NCI-H146 treated with DMSO at 0.1 percent for 48 hours (cell line): Measurements from ENCODE around the gene CUBN.

Experiments used
- DNase-seq: peaks from one replicate; lab custom pipeline; 2025; ENCODE audit not compliant: unreplicated experiment; lab: John Stamatoyannopoulos, UW

Gene CUBN

GRCh38 chr10:16930540-16930939 is 199.1 kb downstream of the CUBN start:
- no peak for DNase-seq

DNA sequence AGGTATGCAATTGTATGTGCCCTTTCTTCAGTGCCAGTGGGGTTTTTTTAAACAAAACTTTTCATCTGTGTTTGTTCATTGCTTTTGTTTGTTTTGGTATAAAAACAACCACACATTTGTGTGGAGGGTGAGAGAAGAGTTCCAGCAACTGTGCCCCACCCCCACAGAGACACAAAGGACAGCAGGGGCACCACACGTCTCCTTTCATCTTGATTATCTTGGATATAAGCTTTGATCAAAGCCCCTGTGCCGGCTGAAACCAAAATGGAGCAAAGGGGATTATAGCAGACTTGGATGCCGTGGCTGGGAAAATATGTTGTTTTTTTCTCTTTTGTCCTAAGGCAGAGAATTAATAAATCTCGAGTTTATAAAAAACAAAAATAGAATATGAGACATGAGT is 200.5 kb downstream of the CUBN start:
- DNase-seq = no peak

- no peak for DNase-seq
Observed at GRCh38 chr10:16927546-16927945, 202.1 kb downstream of the CUBN start.

GRCh38 chr10:16923726-16924125 is 205.9 kb downstream of the CUBN start:
- DNase-seq = no peak

- no peak for DNase-seq
Observed at GRCh38 chr10:16923309-16923708, 206.3 kb downstream of the CUBN start.

GRCh38 chr10:16919121-16919982 is 210.3 kb downstream of the CUBN start:
- DNase-seq = no peak

GRCh38 chr10:16916496-16916895 is 213.1 kb downstream of the CUBN start:
- DNase-seq = no peak

DNA sequence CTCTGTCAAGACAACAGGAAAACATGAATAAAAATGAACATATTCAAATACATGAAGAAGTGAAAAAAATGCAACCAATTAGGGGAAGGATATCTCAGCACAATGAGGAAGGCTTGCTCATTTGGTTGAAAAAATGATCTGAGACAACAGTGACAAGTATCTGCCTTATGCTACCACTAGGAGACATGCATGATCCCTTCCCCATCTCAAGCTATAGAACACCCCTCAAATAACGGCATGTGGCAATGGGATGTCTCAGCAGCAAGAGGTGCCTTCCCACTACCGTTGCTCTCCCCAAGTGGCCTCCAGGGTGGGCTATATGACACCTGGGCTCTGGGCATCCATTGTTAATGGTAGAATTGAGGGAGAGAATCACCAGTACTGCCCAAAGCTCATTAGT is 214.3 kb downstream of the CUBN start:
- no peak for DNase-seq

GRCh38 chr10:16913266-16913665 is 216.3 kb downstream of the CUBN start:
- no peak for DNase-seq

DNA sequence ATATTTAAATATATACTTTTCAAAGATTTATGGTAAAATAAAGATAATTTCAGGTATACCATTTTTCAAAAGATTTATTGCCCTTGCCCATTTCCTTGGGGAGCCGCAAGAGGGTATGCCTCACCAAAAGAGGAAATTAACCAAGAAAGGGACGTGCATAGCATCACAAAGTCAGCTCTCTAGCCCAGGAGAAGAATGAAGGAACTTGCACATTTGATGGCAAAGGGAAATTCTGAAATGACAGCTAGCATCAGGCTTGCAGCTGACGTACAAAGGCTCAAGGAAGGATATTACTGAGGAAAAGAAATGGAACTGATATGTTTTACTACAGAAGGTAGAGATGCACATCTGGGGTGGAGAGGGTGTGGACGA is 218.8 kb downstream of the CUBN start:
- DNase-seq = no peak

- DNase-seq = no peak
Observed at GRCh38 chr10:16909961-16910792, 219.4 kb downstream of the CUBN start.

DNA sequence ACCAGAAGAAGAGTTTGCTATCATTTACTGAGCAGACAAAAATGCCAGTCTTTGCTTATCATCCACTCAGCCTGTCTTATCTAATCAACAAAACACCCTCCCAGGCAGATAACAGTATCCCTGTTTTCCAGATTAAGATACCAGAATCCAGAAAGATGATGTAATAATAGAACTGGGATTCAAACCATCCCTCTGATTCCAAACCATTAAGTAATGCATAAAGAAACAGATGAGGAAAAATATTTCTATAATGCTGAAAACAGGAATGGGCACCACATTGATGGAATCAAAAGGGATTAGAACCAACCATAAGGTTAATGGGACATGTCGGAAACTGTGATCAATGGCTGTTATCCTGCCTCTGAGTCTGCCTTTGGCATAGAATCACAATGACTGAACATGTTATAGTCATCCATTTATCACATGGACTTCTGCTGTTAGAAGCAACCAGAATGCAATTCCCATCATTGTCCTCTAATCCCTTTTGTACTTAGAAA is 220.3 kb downstream of the CUBN start:
- DNase-seq = no peak

- DNase-seq = no peak
Observed at GRCh38 chr10:16907687-16908086, 221.9 kb downstream of the CUBN start.

- DNase-seq = no peak
Observed at GRCh38 chr10:16905320-16905719, 224.3 kb downstream of the CUBN start.

DNA sequence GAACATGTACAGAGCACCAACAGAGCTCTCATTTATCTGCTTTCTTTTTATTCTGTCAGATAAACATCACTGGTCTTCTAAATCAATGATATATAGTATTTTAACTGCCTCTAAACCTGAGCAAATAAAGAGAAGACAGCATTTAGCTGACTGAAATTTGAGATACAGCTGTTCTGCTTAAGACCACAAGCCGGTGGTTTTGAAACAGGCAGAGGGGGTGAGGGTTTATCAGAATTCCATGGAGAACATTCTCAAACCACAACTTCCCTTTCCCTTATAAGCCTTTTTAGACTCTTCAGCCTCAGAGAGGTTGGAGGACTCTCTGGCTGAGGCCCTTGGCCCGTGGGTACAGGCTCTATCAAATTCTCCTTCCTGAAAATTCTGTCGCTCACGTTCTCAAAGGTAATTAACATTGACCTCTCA is 225.0 kb downstream of the CUBN start:
- DNase-seq = no peak

GRCh38 chr10:16904049-16904448 is 225.6 kb downstream of the CUBN start:
- no peak for DNase-seq

GRCh38 chr10:16902606-16903005 is 227.0 kb downstream of the CUBN start:
- no peak for DNase-seq

DNA sequence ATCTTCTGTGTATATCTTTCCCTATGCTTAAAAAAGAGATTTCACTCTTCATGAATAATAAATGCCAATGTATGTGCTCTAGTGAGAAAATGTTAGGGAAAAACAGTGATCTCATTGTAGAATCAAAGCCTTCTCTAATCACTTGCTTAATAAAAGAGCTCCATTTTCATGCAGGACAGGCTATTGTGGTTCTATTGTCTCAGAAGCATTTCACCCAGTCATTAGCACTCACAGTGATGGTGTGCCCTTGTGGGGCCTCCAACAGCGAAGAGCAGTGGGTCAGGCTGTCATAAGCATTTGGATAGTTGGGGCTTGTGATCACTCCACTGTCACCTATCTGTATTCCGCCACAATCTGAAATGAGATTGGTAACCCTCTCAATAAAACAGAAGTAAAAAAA is 228.5 kb downstream of the CUBN start:
- no peak for DNase-seq

GRCh38 chr10:16896993-16897392 is 232.6 kb downstream of the CUBN start:
- DNase-seq = no peak

DNA sequence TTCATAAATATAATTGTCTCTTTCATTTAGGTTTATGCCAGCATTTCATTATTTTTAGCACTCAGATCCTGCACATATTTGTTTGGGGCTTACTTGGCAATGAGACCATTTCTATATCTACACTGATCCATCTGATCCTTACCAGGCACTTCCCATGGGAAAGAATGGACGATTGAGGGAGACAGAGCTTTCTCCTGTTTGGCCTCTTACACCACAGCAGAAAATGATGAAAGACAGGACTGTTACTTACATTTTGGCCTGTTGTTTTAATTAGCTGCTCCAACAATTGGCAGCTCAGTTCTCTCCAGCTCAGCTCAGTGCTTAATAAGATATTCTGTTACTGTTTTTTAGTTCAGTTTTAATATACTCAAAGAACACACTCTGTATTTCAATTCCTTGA is 234.8 kb downstream of the CUBN start:
- no peak for DNase-seq

GRCh38 chr10:16893664-16894063 is 235.9 kb downstream of the CUBN start:
- no peak for DNase-seq
